K562 (cell line): ENCODE results near the gene SLC35G6. TPM values are rescaled to one million over a fixed set of nuclear protein-coding genes. Genes with fewer than 3 reads are reported as not detected.

Experiments
- ARID1B ChIP-seq: fragments of 450-650 bp; IDR thresholded peaks from 2 replicates; pipeline ENCODE4 v1.6.1; 2016; ENCODE audit warnings: antibody characterized with exemption, mild to moderate bottlenecking, inconsistent platforms
- BCLAF1 ChIP-seq, 2 experiments: fragments of 450-650 bp in 1 of 2; IDR thresholded peaks; 2 replicates each; pipeline ENCODE4 v1.6.1; 2011 to 2017; ENCODE audit warnings: low read depth in 2 of 2, antibody characterized with exemption in 1 of 2, borderline replicate concordance in 1 of 2, low read length in 1 of 2, mild to moderate bottlenecking in 1 of 2, mixed read lengths in 1 of 2; ENCODE audit not compliant: control insufficient read depth in 1 of 2
- CAMTA2 ChIP-seq: fragments of 250-450 bp; sonication (Bioruptor Pico); conservative IDR thresholded peaks from 2 replicates; pipeline ENCODE4 v1.5.1; 2022
- CBFA2T2 ChIP-seq: fragments of 450-650 bp; conservative IDR thresholded peaks from 2 replicates; pipeline ENCODE4 v1.6.1; 2017; ENCODE audit warnings: mild to moderate bottlenecking
- CCNT2 ChIP-seq: IDR thresholded peaks from 2 replicates; pipeline ENCODE4 v1.6.1; 2011; ENCODE audit warnings: borderline replicate concordance, low read depth, mild to moderate bottlenecking, moderate library complexity, mixed read lengths, low read length; ENCODE audit not compliant: insufficient read length; ENCODE audit errors: extremely low read depth
- ELF4 ChIP-seq: fragments of 450-650 bp; formaldehyde crosslinking; IDR thresholded peaks from 2 replicates; pipeline ENCODE4 v1.4.0; 2022; ENCODE audit warnings: missing genetic modification characterization
- HMBOX1 ChIP-seq: sonication (generic); IDR thresholded peaks from 2 replicates; pipeline ENCODE4 v1.6.1; 2016
- MEIS2 ChIP-seq: fragments of 450-650 bp; IDR thresholded peaks from 2 replicates; pipeline ENCODE4 v1.6.1; 2014; ENCODE audit warnings: mild to moderate bottlenecking; ENCODE audit not compliant: partially characterized antibody
- RBM17 ChIP-seq: fragments of 200-400 bp; formaldehyde crosslinking; IDR thresholded peaks from 2 replicates; pipeline ENCODE4 v1.6.1; 2017; ENCODE audit warnings: low read depth, mild to moderate bottlenecking, low read length, borderline replicate concordance
- SNRNP70 ChIP-seq: fragments of 200-400 bp; formaldehyde crosslinking; optimal IDR thresholded peaks from 2 replicates; pipeline ENCODE3; 2017; ENCODE audit warnings: low read depth, low read length
- TCF3 ChIP-seq: sonication (generic); formaldehyde crosslinking; IDR thresholded peaks from 2 replicates; pipeline ENCODE4 v1.4.0; 2020; ENCODE audit warnings: mild to moderate bottlenecking, missing genetic modification reagents
- ZNF518B ChIP-seq: fragments of 250-450 bp; sonication (Bioruptor Pico); IDR thresholded peaks from 2 replicates; pipeline ENCODE4 v1.5.0; 2021; ENCODE audit warnings: mild to moderate bottlenecking, moderate library complexity
- polyA plus RNA-seq, 8 experiments: library from polyadenylated mRNA; depleted of rRNA in 4 of 8; stranded (reverse) in 5 of 8; unstranded in 3 of 8; fragments of >200 nt; fragmentation: Nextera tagmentation in 2 of 8; fragmentation: Illumina TruSeq in 1 of 8; extraction: Ambion mirVana in 2 of 8; extraction: Trizol in 1 of 8; gene quantifications; 2 replicates each; pipeline versions ENCODE4 v1.2.1 to v1.2.3, GENCODE V29; 2011 to 2014; ENCODE audit warnings: inconsistent platforms in 1 of 8, missing spikeins in 1 of 8
- total RNA-seq, 7 experiments: library from RNA; depleted of rRNA in 6 of 7; stranded (reverse); fragments of >200 nt in 6 of 7; fragmentation: Illumina TruSeq in 2 of 7; extraction: Trizol in 2 of 7; gene quantifications; 2 replicates each; pipeline versions ENCODE4 v1.2.1 to v1.2.3, GENCODE V29; 2011 to 2021; ENCODE audit warnings: low replicate concordance in 1 of 7
- TF ChIP-seq, protein P1 (sequence below): fragments of 250-450 bp; sonication (Bioruptor Pico); IDR thresholded peaks from 2 replicates; pipeline ENCODE4 v1.8.0; 2022; ENCODE audit warnings: inconsistent platforms
- TF ChIP-seq, protein P2 (sequence below): IDR thresholded peaks from 3 replicates; pipeline ENCODE4 v1.6.1; 2011; ENCODE audit warnings: borderline replicate concordance, mild to moderate bottlenecking; ENCODE audit not compliant: insufficient read length, insufficient read depth

The SLC35G6 gene
- total and polyA plus RNA-seq, 9 of the 15 experiments (the other 6 are each of a cell fraction or from before 2014, with no cell fraction given) = not detected

DNA sequence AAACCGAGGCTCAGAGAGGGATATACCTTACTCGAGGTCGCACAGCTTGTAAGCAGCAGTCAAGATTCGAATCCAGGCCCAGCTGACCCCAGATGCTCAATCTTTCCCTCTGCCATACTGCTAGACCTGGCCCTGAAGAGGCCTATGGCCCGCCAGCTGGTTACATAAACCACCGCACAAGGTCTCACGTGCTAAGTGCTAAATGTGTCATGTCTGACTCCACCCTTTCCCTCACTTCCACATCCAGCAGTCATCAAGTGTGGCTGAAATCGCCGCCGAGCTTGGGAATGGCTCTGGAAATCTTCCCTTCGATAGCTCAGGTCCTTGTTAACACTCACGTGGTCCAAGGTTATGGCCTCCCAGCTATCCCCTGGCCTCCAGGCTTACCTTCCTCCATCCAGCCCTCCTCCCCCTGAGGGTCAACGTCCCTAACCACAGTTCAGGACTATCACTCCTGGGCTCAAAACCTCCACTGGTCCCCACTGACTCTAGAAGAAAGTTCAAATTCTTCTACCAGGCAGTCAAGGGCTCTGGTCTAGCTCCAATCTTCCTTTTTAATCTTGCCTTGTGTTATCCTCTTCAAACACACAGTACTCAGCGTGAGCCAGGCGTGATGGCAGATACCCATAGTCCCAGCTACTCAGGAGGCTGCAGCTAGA, 5.4 kb upstream of the SLC35G6 start (continued):
- TF ChIP-seq ZNF518B = no peak
- TF ChIP-seq, protein P1, sequence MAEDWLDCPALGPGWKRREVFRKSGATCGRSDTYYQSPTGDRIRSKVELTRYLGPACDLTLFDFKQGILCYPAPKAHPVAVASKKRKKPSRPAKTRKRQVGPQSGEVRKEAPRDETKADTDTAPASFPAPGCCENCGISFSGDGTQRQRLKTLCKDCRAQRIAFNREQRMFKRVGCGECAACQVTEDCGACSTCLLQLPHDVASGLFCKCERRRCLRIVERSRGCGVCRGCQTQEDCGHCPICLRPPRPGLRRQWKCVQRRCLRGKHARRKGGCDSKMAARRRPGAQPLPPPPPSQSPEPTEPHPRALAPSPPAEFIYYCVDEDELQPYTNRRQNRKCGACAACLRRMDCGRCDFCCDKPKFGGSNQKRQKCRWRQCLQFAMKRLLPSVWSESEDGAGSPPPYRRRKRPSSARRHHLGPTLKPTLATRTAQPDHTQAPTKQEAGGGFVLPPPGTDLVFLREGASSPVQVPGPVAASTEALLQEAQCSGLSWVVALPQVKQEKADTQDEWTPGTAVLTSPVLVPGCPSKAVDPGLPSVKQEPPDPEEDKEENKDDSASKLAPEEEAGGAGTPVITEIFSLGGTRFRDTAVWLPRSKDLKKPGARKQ (CRISPR knock-in tag) = no peak
- TF ChIP-seq CCNT2 = no peak
- TF ChIP-seq, protein P2, sequence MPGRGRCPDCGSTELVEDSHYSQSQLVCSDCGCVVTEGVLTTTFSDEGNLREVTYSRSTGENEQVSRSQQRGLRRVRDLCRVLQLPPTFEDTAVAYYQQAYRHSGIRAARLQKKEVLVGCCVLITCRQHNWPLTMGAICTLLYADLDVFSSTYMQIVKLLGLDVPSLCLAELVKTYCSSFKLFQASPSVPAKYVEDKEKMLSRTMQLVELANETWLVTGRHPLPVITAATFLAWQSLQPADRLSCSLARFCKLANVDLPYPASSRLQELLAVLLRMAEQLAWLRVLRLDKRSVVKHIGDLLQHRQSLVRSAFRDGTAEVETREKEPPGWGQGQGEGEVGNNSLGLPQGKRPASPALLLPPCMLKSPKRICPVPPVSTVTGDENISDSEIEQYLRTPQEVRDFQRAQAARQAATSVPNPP = no peak
- no peak for TF ChIP-seq CAMTA2 (CRISPR knock-in tag)
- TF ChIP-seq BCLAF1 (IDR thresholded peaks at IDR 0.05; ENCODE audit: borderline replicate concordance in 1 of 2, control insufficient read depth in 1 of 2, low read depth in 2 of 2, low read length in 1 of 2) = no peak
- no peak for TF ChIP-seq SNRNP70
- TF ChIP-seq ARID1B = peak; percentile 86
- no peak for TF ChIP-seq RBM17
- TF ChIP-seq ELF4 = no peak
- TF ChIP-seq CBFA2T2 = peak; percentile 68
- TF ChIP-seq MEIS2 = peak; percentile 18
- TF ChIP-seq HMBOX1 = peak; percentile 72
- TF ChIP-seq TCF3 = peak; percentile 68
